ENCODE data around the gene EIF4B. TPM values are rescaled to one million over a fixed set of nuclear protein-coding genes. Genes with fewer than 3 reads are reported as not detected.

EIF4B gene
- total RNA-seq, 6 donors from 2014 or later = 222 to 451 (median 363) TPM

DNA sequence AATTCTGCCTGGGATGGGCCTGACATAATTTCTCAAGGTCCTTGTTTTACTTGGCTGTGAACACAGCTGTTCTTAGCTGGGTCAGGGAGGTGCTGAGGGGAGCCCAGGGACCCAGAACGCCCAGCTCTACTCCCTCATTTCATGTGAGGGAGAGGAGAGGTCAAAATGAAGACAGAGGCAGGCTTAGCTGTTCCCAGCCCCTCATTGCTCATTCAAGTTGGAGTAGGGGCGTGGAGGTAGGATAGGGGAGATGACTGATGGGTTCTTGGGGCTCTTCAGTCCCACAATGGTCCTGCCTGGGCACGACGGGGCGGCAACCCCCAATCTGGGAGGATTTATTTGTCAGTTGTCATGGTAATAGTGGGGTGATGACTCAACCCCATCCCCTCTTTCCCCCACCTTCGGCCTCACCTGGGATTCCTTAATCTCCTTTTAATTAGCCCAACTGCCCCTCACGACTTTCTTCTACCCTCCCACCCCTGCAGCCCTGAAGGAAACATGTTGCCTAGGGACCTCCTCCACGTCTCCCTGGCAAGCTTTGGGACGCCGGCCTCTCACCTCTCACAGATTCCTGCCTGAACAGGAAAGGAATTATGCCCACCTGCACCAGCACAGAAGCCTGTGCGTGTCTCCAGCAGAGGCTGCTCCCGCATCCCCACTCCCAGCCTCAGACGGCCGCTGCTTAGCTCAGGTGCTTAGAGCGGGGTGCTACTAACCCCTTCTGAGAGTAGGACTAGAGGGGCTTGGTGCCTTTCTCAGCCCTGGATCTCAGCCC, 62.7 kb downstream of the EIF4B start:
- TF ChIP-seq EP300 (IDR thresholded peaks at IDR 0.05) = no peak
- TF ChIP-seq POLR2A (IDR thresholded peaks at IDR 0.05) = no peak
- TF ChIP-seq POLR2AphosphoS5 (IDR thresholded peaks at IDR 0.05) = no peak
- TF ChIP-seq, protein P1, sequence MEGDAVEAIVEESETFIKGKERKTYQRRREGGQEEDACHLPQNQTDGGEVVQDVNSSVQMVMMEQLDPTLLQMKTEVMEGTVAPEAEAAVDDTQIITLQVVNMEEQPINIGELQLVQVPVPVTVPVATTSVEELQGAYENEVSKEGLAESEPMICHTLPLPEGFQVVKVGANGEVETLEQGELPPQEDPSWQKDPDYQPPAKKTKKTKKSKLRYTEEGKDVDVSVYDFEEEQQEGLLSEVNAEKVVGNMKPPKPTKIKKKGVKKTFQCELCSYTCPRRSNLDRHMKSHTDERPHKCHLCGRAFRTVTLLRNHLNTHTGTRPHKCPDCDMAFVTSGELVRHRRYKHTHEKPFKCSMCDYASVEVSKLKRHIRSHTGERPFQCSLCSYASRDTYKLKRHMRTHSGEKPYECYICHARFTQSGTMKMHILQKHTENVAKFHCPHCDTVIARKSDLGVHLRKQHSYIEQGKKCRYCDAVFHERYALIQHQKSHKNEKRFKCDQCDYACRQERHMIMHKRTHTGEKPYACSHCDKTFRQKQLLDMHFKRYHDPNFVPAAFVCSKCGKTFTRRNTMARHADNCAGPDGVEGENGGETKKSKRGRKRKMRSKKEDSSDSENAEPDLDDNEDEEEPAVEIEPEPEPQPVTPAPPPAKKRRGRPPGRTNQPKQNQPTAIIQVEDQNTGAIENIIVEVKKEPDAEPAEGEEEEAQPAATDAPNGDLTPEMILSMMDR (IDR thresholded peaks at IDR 0.05) = no peak
- ATAC-seq (ENCODE audit: low FRiP score in 2 of 2) = peak in 1 of 2 donors; percentile 4
- no peaks in the 10 kb centered on the region for H3K9me3 ChIP-seq
- peaks cover 0 to 85% (median 36%) of the 10 kb centered on the region in 4 donors for H3K36me3 ChIP-seq
- peak overlapping the region in 3 of 4 donors; percentile 9 to 40 (median 39) for H3K27ac ChIP-seq
- no peak for DNase-seq
- H3K4me1 ChIP-seq = peaks cover 40 to 48% (median 44%) of the 10 kb centered on the region in 4 donors
- no peak overlapping the region for H3K4me3 ChIP-seq
- 80 to 85% methylated on average over 15 of the region's 15 CpGs for WGBS, 2 donors
- H3K27me3 ChIP-seq = no peaks in the 10 kb centered on the region

DNA sequence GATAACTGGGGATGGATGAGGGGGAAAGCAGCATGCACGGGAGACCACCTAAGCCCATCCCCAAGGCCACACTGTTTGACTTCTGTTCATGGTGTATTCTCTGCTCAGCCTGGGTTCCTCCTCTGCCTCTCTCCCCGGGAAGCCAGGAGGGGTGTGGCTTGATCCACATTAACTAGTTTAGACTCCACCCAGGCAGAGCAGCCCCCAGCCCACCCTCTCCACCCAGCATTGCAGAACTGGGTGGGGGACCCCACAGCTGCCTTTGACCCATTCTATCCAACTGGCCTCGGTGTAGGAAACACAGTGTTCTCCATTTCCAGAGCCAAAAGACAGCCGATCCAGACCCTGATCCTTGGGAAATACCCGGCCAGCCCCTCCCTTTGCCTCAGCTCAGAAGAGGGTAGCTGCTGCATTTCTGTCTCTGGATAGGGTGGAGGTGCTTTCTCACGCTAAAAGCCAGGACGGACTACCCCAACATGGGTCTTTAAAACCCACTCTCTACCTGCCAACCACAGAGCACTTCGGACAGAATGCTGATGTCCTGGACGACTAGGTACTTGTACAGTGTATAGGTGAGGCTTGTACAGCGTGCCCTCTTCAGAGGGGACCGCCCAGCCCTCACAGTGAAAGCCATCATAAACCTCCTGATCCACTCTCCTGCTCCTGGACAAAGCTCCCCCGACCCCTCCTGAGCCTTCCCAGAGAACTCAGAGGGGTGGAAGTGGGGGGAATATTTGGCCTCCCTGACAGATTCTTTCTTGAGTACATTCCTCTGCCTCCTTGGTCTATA, 63.6 kb downstream of the EIF4B start:
- Histone ChIP-seq H3K9me3 (no peaks in the 10 kb centered on the region), H3K27me3 (no peaks in the 10 kb centered on the region), H3K27ac (peak overlapping the region in 2 of 4 donors; percentile 40 to 83), H3K36me3 (peaks cover 0 to 84% (median 37%) of the 10 kb centered on the region in 4 donors), H3K4me1 (peaks cover 43 to 56% (median 49%) of the 10 kb centered on the region in 4 donors), H3K4me3 (no peak overlapping the region)
- WGBS, 2 donors = 60 to 66% methylated on average over 12 of the region's 12 CpGs
- ATAC-seq (ENCODE audit: low FRiP score in 2 of 2) = peak in 1 of 2 donors; percentile 64
- no peak for TF ChIP-seq EP300 (IDR thresholded peaks at IDR 0.05)
- TF ChIP-seq, protein P1 (IDR thresholded peaks at IDR 0.05) = no peak
- no peak for TF ChIP-seq POLR2AphosphoS5 (IDR thresholded peaks at IDR 0.05)
- TF ChIP-seq POLR2A (IDR thresholded peaks at IDR 0.05) = no peak
- DNase-seq = no peak

DNA sequence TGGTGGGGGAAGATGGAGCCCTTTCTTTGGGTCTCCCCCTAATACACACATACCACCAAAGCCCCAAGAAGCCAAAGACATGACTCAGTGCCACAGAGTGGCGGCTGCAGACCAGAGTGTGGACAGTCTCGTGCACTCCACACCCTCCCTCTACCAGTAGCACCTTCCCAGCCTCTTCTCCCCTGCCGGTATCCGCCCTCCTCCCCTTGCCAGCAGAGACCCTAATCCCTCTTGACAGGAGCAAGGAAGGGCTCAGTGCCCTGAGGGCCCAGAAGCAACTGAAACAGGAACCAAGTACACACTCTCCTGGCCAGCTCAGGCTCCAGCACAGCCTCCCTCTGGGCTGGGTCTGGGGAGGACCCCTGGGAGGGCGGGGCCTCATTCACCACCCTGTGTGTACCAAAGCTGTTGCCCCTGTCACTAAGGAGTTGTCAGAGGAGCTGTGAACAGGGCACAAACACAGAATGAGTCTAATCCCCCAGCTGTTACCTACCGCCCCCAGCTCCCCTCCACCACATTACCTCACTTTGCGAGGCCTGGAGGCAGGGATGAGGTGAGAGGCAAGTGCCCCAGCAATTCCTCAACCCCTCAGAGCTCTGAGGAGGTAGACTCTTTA, 64.7 kb downstream of the EIF4B start:
- 85 to 87% methylated on average over 6 to 7 of the region's 7 CpGs for WGBS, 2 donors
- H3K36me3 ChIP-seq = peaks cover 0 to 84% (median 39%) of the 10 kb centered on the region in 4 donors
- no peak for ATAC-seq (ENCODE audit: low FRiP score in 2 of 2)

More for the DNA sequence above, 64.7 kb downstream of the EIF4B start:
- DNase-seq = no peak
- Histone ChIP-seq H3K4me1 (peaks cover 39 to 56% (median 45%) of the 10 kb centered on the region in 4 donors), H3K9me3 (no peaks in the 10 kb centered on the region), H3K27ac (peak overlapping the region in 3 of 4 donors; percentile 79 to 83 (median 80)), H3K27me3 (no peaks in the 10 kb centered on the region), H3K4me3 (no peak overlapping the region)
- TF ChIP-seq POLR2AphosphoS5 (IDR thresholded peaks at IDR 0.05) (no peak), POLR2A (IDR thresholded peaks at IDR 0.05) (no peak), EP300 (IDR thresholded peaks at IDR 0.05) (no peak)
- TF ChIP-seq, protein P1 (IDR thresholded peaks at IDR 0.05) = no peak
